K562 (cell line): ENCODE data around the gene IFT25. TPM values are rescaled to one million over a fixed set of nuclear protein-coding genes. Genes with fewer than 3 reads are reported as not detected.

Experiments
- GABPB1 ChIP-seq: sonication (generic); formaldehyde crosslinking; IDR thresholded peaks from 2 replicates; pipeline ENCODE4 v1.8.0; 2022; ENCODE audit warnings: mild to moderate bottlenecking, missing genetic modification reagents
- GTF2E2 ChIP-seq: fragments of 200-800 bp; sonication (Bioruptor generic); IDR thresholded peaks from 2 replicates; pipeline ENCODE4 v1.6.1; 2016; ENCODE audit warnings: missing genetic modification characterization, missing compliant biosample characterization
- KDM5B ChIP-seq: fragments of 200-600 bp; sonication (generic); IDR thresholded peaks from 2 replicates; pipeline ENCODE4 v1.6.1; 2012; ENCODE audit warnings: low read depth, mild to moderate bottlenecking, moderate library complexity, low read length, control low read depth, inconsistent platforms; ENCODE audit not compliant: insufficient replicate concordance
- MEF2A ChIP-seq: IDR thresholded peaks from 2 replicates; pipeline ENCODE4 v1.6.1; 2011; ENCODE audit warnings: low read depth, mild to moderate bottlenecking, low read length, moderate library complexity; ENCODE audit not compliant: control insufficient read depth
- RFX5 ChIP-seq: IDR thresholded peaks from 2 replicates; pipeline ENCODE4 v1.6.1; 2011; ENCODE audit warnings: low read depth, mild to moderate bottlenecking, improper control_type of control experiment, low read length
- SMARCE1 ChIP-seq: fragments of 450-650 bp; IDR thresholded peaks from 2 replicates; pipeline ENCODE4 v1.7.1; 2016; ENCODE audit warnings: mild to moderate bottlenecking
- ZNF507 ChIP-seq: conservative IDR thresholded peaks from 2 replicates; pipeline ENCODE4 v1.6.1; 2017; ENCODE audit warnings: missing genetic modification characterization, missing compliant biosample characterization
- ZNF766 ChIP-seq: fragments of 200-800 bp; sonication (Bioruptor generic); conservative IDR thresholded peaks from 2 replicates; pipeline ENCODE4 v1.6.1; 2016; ENCODE audit warnings: missing genetic modification characterization, missing compliant biosample characterization
- polyA plus RNA-seq, 8 experiments: library from polyadenylated mRNA; depleted of rRNA in 4 of 8; stranded (reverse) in 5 of 8; unstranded in 3 of 8; fragments of >200 nt; fragmentation: Nextera tagmentation in 2 of 8; fragmentation: Illumina TruSeq in 1 of 8; extraction: Ambion mirVana in 2 of 8; extraction: Trizol in 1 of 8; gene quantifications; 2 replicates each; pipeline versions ENCODE4 v1.2.1 to v1.2.3, GENCODE V29; 2011 to 2014; ENCODE audit warnings: inconsistent platforms in 1 of 8, missing spikeins in 1 of 8
- total RNA-seq, 7 experiments: library from RNA; depleted of rRNA in 6 of 7; stranded (reverse); fragments of >200 nt in 6 of 7; fragmentation: Illumina TruSeq in 2 of 7; extraction: Trizol in 2 of 7; gene quantifications; 2 replicates each; pipeline versions ENCODE4 v1.2.1 to v1.2.3, GENCODE V29; 2011 to 2021; ENCODE audit warnings: low replicate concordance in 1 of 7
- TF ChIP-seq, protein P1 (sequence below): fragments of 250-450 bp; sonication (Bioruptor Pico); IDR thresholded peaks from 2 replicates; pipeline ENCODE4 v1.5.0; 2022; ENCODE audit warnings: mild to moderate bottlenecking
- TF ChIP-seq, protein P2 (sequence below): fragments of 250-450 bp; sonication (Bioruptor Pico); IDR thresholded peaks from 2 replicates; pipeline ENCODE4 v1.8.0; 2021; ENCODE audit warnings: moderate library complexity, mild to moderate bottlenecking, inconsistent platforms
- TF ChIP-seq, protein P3 (sequence below): fragments of 450-650 bp; IDR thresholded peaks from 2 replicates; pipeline ENCODE4 v1.6.1; 2016; ENCODE audit warnings: borderline replicate concordance

The IFT25 gene
- total and polyA plus RNA-seq, 9 of the 15 experiments (the other 6 are each of a cell fraction or from before 2014, with no cell fraction given) = 93.6 to 209 (median 167) TPM

DNA sequence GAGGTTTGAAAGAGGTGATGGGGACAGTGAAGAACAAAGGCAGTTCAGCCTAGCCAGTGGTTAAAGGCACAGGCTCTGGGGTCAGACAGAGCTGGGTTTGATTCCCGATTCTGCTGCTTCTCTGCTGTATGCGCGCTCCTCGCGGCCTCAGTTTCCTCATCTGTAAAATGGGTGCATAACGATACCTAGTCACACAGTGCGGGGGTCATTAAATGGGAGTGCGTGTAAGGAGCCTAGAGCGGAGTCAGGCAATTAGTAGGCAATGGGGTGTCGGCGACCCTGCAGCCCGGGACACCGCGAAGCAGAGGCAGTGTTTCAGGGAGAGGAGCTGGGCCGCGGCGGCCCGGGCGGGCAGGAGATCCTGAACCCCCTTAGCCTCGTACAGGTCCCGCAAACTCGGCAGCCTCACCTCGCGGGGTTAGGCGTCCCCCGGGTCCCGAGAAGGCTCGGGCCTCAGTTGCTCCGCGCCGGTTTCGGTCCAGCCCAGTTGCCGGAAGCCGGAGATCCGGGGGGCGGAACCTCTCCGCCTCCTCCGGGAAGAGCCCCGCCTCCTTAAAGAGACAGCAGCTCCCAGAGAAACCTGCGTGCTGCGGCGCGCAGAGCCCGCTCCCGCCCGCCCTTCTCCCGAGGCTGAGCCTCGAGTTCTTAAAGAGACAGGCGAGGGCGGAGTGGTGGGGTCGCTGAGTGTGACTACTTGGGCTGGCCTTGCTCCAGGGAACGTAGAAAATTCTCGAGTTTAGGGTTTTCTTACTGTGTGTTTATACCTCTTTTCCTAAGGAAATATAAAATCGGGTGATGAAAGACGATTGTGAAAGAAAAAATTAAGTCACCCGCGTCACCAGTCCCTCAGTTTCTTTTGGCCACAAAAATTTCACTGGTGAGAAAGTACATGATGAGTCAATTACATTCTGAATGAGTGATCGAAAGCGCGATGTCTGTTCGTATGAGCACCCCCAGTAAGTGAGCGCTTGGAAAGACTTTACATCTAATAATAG, 55.9 kb downstream of the IFT25 start, which contains the start of gene YIPF1 (continued):
- TF ChIP-seq, protein P1, sequence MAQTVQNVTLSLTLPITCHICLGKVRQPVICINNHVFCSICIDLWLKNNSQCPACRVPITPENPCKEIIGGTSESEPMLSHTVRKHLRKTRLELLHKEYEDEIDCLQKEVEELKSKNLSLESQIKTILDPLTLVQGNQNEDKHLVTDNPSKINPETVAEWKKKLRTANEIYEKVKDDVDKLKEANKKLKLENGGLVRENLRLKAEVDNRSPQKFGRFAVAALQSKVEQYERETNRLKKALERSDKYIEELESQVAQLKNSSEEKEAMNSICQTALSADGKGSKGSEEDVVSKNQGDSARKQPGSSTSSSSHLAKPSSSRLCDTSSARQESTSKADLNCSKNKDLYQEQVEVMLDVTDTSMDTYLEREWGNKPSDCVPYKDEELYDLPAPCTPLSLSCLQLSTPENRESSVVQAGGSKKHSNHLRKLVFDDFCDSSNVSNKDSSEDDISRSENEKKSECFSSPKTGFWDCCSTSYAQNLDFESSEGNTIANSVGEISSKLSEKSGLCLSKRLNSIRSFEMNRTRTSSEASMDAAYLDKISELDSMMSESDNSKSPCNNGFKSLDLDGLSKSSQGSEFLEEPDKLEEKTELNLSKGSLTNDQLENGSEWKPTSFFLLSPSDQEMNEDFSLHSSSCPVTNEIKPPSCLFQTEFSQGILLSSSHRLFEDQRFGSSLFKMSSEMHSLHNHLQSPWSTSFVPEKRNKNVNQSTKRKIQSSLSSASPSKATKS (CRISPR knock-in tag) = no peak
- TF ChIP-seq ZNF766 (CRISPR knock-in tag) (no peak), GABPB1 (CRISPR knock-in tag) (peak; percentile 71), MEF2A (no peak), ZNF507 (tag) (no peak), SMARCE1 (no peak; the same call in 1 of the 2 replicates), KDM5B (peak; percentile 51), GTF2E2 (no peak), RFX5 (no peak)
- TF ChIP-seq, protein P2, sequence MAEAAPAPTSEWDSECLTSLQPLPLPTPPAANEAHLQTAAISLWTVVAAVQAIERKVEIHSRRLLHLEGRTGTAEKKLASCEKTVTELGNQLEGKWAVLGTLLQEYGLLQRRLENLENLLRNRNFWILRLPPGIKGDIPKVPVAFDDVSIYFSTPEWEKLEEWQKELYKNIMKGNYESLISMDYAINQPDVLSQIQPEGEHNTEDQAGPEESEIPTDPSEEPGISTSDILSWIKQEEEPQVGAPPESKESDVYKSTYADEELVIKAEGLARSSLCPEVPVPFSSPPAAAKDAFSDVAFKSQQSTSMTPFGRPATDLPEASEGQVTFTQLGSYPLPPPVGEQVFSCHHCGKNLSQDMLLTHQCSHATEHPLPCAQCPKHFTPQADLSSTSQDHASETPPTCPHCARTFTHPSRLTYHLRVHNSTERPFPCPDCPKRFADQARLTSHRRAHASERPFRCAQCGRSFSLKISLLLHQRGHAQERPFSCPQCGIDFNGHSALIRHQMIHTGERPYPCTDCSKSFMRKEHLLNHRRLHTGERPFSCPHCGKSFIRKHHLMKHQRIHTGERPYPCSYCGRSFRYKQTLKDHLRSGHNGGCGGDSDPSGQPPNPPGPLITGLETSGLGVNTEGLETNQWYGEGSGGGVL (CRISPR knock-in tag) = no peak
- TF ChIP-seq, protein P3, sequence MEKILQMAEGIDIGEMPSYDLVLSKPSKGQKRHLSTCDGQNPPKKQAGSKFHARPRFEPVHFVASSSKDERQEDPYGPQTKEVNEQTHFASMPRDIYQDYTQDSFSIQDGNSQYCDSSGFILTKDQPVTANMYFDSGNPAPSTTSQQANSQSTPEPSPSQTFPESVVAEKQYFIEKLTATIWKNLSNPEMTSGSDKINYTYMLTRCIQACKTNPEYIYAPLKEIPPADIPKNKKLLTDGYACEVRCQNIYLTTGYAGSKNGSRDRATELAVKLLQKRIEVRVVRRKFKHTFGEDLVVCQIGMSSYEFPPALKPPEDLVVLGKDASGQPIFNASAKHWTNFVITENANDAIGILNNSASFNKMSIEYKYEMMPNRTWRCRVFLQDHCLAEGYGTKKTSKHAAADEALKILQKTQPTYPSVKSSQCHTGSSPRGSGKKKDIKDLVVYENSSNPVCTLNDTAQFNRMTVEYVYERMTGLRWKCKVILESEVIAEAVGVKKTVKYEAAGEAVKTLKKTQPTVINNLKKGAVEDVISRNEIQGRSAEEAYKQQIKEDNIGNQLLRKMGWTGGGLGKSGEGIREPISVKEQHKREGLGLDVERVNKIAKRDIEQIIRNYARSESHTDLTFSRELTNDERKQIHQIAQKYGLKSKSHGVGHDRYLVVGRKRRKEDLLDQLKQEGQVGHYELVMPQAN = peak; percentile 88
